ENCODE measurements around the gene GLS.

GLS gene

GRCh38 chr2:190887089-190887488 lies 6.5 kb downstream of the GLS start:
- no peak for DNase-seq

GRCh38 chr2:190888449-190888848 lies 7.8 kb downstream of the GLS start:
- DNase-seq = no peak

GRCh38 chr2:190889175-190889943 lies 8.7 kb downstream of the GLS start:
- DNase-seq = no peak

- no peak for DNase-seq
Measured at GRCh38 chr2:190891372-190891771, 10.8 kb downstream of the GLS start.

- no peak for DNase-seq
Measured at GRCh38 chr2:190891889-190892288, 11.3 kb downstream of the GLS start.

GRCh38 chr2:190893157-190893556 lies 12.5 kb downstream of the GLS start:
- no peak for DNase-seq

- no peak for DNase-seq
Measured at GRCh38 chr2:190896477-190896876, 15.9 kb downstream of the GLS start.

GRCh38 chr2:190903693-190904450 lies 23.3 kb downstream of the GLS start:
- no peak for DNase-seq

- no peak for DNase-seq
Measured at GRCh38 chr2:190904640-190905261, 24.1 kb downstream of the GLS start.

- no peak for DNase-seq
Measured at GRCh38 chr2:190908532-190908931, 27.9 kb downstream of the GLS start.

- no peak for DNase-seq
Measured at GRCh38 chr2:190909680-190910079, 29.1 kb downstream of the GLS start.

- no peak for DNase-seq
Measured at GRCh38 chr2:190910341-190911136, 29.9 kb downstream of the GLS start.

- DNase-seq = no peak
Measured at GRCh38 chr2:190911813-190912212, 31.2 kb downstream of the GLS start.

GRCh38 chr2:190912726-190913125 lies 32.1 kb downstream of the GLS start:
- no peak for DNase-seq

- DNase-seq = no peak
Measured at GRCh38 chr2:190913725-190914124, 33.1 kb downstream of the GLS start.

GRCh38 chr2:190916829-190917228 lies 36.2 kb downstream of the GLS start:
- DNase-seq = no peak

GRCh38 chr2:190920085-190920484 lies 39.5 kb downstream of the GLS start:
- no peak for DNase-seq

GRCh38 chr2:190922376-190922775 lies 41.8 kb downstream of the GLS start:
- no peak for DNase-seq

GRCh38 chr2:190927301-190927700 lies 46.7 kb downstream of the GLS start:
- DNase-seq = no peak

GRCh38 chr2:190929919-190930318 lies 49.3 kb downstream of the GLS start:
- DNase-seq = no peak

GRCh38 chr2:190930411-190930810 lies 49.8 kb downstream of the GLS start:
- DNase-seq = no peak

GRCh38 chr2:190932514-190932913 lies 51.9 kb downstream of the GLS start:
- DNase-seq = no peak

- no peak for DNase-seq
Measured at GRCh38 chr2:190933361-190933760, 52.7 kb downstream of the GLS start.

Measured in cerebellar nuclear complex (tissue), 1 donor.